Globus pallidus (tissue), 1 donor: ENCODE results near the gene WNT3A.
"Not testable (repeated sequence)": the region's sequence is repeated elsewhere in the genome, so short reads cannot be mapped to it uniquely, and the experiment has no call there.

Experiments used
- DNase-seq: peaks from one replicate; pipeline ENCODE4 v3.0.0-alpha.2; 2015; ENCODE audit warnings: low spot score

Gene WNT3A

GRCh38 chr1:228011721-228012311 is 5.0 kb downstream of the WNT3A start:
- no peak for DNase-seq

GRCh38 chr1:228012555-228012954 is 5.8 kb downstream of the WNT3A start:
- no peak for DNase-seq

- DNase-seq, result no peak
These were observed 6.5 kb downstream of the WNT3A start for GRCh38 chr1:228013131-228013934.

GRCh38 chr1:228013935-228014930 is 7.4 kb downstream of the WNT3A start:
- DNase-seq, result no peak

GRCh38 chr1:228015276-228016180 is 8.7 kb downstream of the WNT3A start:
- no peak for DNase-seq

- DNase-seq, result no peak
These were observed 9.3 kb downstream of the WNT3A start for GRCh38 chr1:228016181-228016510.

- no peak for DNase-seq
These were observed 10.0 kb downstream of the WNT3A start for GRCh38 chr1:228016653-228017355.

GRCh38 chr1:228017356-228018124 is 10.7 kb downstream of the WNT3A start:
- no peak for DNase-seq

GRCh38 chr1:228018125-228018398 is 11.3 kb downstream of the WNT3A start:
- no peak for DNase-seq

GRCh38 chr1:228018961-228019721 is 12.3 kb downstream of the WNT3A start:
- DNase-seq, result no peak

GRCh38 chr1:228019722-228020083 is 12.9 kb downstream of the WNT3A start:
- not testable (repeated sequence) for DNase-seq

GRCh38 chr1:228020686-228021354 is 14.0 kb downstream of the WNT3A start:
- DNase-seq, result no peak

- DNase-seq, result no peak
These were observed 14.7 kb downstream of the WNT3A start for GRCh38 chr1:228021355-228022030.

- no peak for DNase-seq
These were observed 15.9 kb downstream of the WNT3A start for GRCh38 chr1:228022571-228023293.

GRCh38 chr1:228023294-228023639 is 16.5 kb downstream of the WNT3A start:
- DNase-seq, result no peak

- DNase-seq, result no peak
These were observed 22.5 kb downstream of the WNT3A start for GRCh38 chr1:228029281-228029680.

- DNase-seq, result no peak
These were observed 23.8 kb downstream of the WNT3A start for GRCh38 chr1:228030451-228031201.
